Right lobe of liver (tissue), 4 donors: ENCODE results near the gene LRRTM4.

Source experiments
- POLR2A ChIP-seq: fragments of 450-650 bp; IDR thresholded peaks from one replicate; pipeline ENCODE4 v1.6.1; 2017; ENCODE audit warnings: antibody characterized with exemption, mild to moderate bottlenecking
- TF ChIP-seq, protein P1 (sequence below), 4 donors: fragments of 200-600 bp in 3 of 4; fragments of 450-650 bp in 1 of 4; IDR thresholded peaks; one replicate each; pipeline versions ENCODE4 v1.5.1 to v1.8.0; 2016 to 2022; ENCODE audit warnings: antibody characterized with exemption in 4 of 4, mild to moderate bottlenecking in 2 of 4
- donor health status: DM: no; HTN: no; CAD: no.
- donor health status: DM: no; HTN: no; CAD: no.
- donor health status: DM: no; HTN: yes; CAD: no.

DNA sequence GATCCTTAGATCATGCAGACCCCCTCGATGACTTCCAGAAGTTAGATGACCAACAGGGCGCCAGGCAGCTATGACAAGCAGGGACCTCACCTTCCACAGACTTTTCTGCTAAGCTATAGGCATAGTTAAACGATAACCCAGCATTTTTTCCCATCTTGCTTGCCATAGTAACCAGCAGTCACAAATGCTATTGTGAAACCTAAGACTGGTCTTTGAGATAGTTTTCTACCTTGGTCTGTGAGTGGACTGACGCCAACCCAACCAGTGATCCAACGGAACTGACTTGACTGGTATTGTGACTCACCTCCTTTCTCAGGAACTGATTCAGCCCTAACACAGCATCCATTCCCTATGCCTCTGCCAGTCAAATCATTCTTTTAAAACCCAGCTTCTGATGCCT lies 361.2 kb downstream of the LRRTM4 start:
- TF ChIP-seq, protein P1, sequence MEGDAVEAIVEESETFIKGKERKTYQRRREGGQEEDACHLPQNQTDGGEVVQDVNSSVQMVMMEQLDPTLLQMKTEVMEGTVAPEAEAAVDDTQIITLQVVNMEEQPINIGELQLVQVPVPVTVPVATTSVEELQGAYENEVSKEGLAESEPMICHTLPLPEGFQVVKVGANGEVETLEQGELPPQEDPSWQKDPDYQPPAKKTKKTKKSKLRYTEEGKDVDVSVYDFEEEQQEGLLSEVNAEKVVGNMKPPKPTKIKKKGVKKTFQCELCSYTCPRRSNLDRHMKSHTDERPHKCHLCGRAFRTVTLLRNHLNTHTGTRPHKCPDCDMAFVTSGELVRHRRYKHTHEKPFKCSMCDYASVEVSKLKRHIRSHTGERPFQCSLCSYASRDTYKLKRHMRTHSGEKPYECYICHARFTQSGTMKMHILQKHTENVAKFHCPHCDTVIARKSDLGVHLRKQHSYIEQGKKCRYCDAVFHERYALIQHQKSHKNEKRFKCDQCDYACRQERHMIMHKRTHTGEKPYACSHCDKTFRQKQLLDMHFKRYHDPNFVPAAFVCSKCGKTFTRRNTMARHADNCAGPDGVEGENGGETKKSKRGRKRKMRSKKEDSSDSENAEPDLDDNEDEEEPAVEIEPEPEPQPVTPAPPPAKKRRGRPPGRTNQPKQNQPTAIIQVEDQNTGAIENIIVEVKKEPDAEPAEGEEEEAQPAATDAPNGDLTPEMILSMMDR (IDR thresholded peaks at IDR 0.05): no peak
- TF ChIP-seq POLR2A: no peak
